ENCODE results near the gene RIPK4.

- TF ChIP-seq ZNF219 (CRISPR knock-in tag; IDR thresholded peaks at IDR 0.05; ENCODE audit: borderline replicate concordance) = no peak
- TF ChIP-seq CTCF (IDR thresholded peaks at IDR 0.05) = no peak
- no peak for TF ChIP-seq IRF2 (CRISPR knock-in tag; IDR thresholded peaks at IDR 0.05; ENCODE audit: borderline replicate concordance, low read depth)
- no peak for TF ChIP-seq AFF4 (CRISPR knock-in tag; IDR thresholded peaks at IDR 0.05; ENCODE audit: borderline replicate concordance)
- no peak for TF ChIP-seq SMAD4 (CRISPR knock-in tag; IDR thresholded peaks at IDR 0.05)
- TF ChIP-seq ATF2 (CRISPR knock-in tag; IDR thresholded peaks at IDR 0.05; ENCODE audit: borderline replicate concordance, low read depth) = no peak
- TF ChIP-seq MAX (CRISPR knock-in tag; IDR thresholded peaks at IDR 0.05) = no peak
- no peak for TF ChIP-seq CREM (CRISPR knock-in tag; IDR thresholded peaks at IDR 0.05)
- no peak for TF ChIP-seq ELF4 (CRISPR knock-in tag; IDR thresholded peaks at IDR 0.05; ENCODE audit: low read depth)
- TF ChIP-seq ATF3 (CRISPR knock-in tag; conservative IDR thresholded peaks at IDR 0.05) = no peak
- no peak for TF ChIP-seq NFE2L1 (CRISPR knock-in tag; IDR thresholded peaks at IDR 0.05)
Observed at GRCh38 chr21:41692185-41692565, 74.7 kb downstream of the RIPK4 start.
